ENCODE measurements around the gene SULT1A2. TPM values are rescaled to one million over a fixed set of nuclear protein-coding genes. Genes with fewer than 3 reads are reported as not detected.
A peak's percentile ranks its signal among the peaks of the same experiment; 100 is the strongest.

Gene SULT1A2
- total RNA-seq, 1 donor from 2014 or later: not detected

DNA sequence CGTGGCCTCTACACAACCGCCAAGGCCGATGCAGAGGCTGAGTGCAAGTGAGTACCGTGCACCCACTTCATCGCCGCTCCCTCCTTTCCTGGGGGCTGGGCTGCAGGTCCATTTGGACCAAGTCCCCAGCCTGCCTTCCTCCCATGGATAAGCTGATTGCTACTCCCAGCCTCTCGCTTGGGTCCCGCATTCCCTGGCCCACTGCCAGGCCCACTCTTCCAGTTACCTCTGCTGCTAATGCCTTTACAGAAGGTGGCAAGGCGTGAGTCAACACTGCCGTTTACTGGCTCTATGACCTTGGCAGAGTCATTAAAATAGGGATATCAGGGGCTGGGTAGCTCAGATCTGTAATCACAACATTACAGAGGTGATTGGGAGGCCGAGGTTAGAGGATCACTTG is 11.2 kb downstream of the SULT1A2 start:
- DNase-seq (ENCODE audit: low read depth, low spot score): no peak
- Mint-ChIP-seq H3K27me3 (ENCODE audit: low read depth) (no peaks in the 10 kb centered on the region), H3K36me3 (ENCODE audit: low read depth) (peaks cover 8% of the 10 kb centered on the region), H3K9me3 (no peaks in the 10 kb centered on the region), H3K27ac (ENCODE audit: unreplicated experiment) (no peak overlapping the region), H3K4me1 (no peaks in the 10 kb centered on the region), H3K4me3 (no peak overlapping the region)
- TF ChIP-seq, protein P1, sequence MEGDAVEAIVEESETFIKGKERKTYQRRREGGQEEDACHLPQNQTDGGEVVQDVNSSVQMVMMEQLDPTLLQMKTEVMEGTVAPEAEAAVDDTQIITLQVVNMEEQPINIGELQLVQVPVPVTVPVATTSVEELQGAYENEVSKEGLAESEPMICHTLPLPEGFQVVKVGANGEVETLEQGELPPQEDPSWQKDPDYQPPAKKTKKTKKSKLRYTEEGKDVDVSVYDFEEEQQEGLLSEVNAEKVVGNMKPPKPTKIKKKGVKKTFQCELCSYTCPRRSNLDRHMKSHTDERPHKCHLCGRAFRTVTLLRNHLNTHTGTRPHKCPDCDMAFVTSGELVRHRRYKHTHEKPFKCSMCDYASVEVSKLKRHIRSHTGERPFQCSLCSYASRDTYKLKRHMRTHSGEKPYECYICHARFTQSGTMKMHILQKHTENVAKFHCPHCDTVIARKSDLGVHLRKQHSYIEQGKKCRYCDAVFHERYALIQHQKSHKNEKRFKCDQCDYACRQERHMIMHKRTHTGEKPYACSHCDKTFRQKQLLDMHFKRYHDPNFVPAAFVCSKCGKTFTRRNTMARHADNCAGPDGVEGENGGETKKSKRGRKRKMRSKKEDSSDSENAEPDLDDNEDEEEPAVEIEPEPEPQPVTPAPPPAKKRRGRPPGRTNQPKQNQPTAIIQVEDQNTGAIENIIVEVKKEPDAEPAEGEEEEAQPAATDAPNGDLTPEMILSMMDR (conservative IDR thresholded peaks at IDR 0.05): no peak

DNA sequence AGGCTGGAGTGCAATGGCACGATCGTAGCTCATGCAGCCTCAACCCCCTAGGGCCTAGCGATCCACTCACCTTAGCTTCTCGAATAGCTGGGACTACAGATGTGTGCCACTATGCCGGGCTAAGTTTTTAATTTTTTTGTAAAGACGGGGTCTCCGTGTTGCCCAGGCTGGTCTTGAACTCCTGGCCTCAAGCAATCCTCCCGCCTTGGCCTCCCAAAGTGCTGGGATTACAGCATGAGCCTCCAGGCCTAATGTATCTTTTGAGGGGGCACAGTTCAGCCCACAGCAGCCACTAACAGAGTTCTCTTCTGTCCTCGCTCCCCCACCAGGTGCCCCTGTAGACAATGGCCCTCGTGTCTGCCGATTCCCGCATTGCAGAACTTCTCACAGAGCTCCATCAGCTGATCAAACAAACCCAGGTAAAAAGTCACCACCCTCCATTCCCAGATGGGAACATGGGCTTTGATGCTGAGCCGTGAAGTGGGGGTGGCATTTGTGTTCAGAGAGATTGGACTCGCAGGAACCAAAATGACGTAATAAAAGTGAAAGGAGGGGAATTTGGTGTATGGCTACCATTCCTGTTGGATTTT is 16.0 kb downstream of the SULT1A2 start:
- Mint-ChIP-seq H3K4me3 (no peak overlapping the region), H3K4me1 (no peaks in the 10 kb centered on the region), H3K36me3 (ENCODE audit: low read depth) (peaks cover 4% of the 10 kb centered on the region), H3K27me3 (ENCODE audit: low read depth) (no peaks in the 10 kb centered on the region), H3K27ac (ENCODE audit: unreplicated experiment) (peak overlapping the region; percentile 82), H3K9me3 (no peaks in the 10 kb centered on the region)
- DNase-seq (ENCODE audit: low read depth, low spot score): no peak
- TF ChIP-seq, protein P1 (conservative IDR thresholded peaks at IDR 0.05): no peak

DNA sequence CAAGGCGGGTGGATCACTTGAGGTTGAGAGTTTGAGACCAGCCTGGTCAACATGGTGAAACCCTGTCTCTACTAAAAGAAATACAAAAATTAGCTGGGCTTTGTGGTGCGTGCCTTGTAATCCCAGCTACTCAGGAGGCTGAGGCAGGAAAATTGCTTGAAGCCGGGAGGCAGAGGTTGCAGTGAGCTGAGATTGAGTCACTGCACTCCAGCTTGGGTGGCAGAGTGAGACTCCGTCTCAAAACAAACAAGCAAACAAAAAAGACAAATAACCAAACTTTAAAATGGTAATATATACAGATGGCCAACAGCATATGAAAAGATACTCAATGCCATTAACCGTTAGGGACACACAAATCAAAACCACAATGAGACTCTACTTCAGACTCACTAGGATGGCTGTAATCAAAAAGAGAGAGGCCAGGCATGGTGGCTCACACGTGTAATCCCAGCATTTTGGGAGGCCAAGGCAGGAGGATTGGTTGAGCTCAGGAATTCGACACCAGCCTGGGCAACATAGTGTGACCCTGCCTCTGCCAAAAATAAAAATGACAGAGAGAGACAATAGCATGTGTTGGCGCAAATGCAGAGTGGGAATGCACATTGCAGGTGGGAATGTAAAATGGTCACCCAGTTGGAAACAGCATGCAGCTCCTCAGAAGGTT is 21.3 kb downstream of the SULT1A2 start:
- Mint-ChIP-seq H3K27ac (ENCODE audit: unreplicated experiment) (no peak overlapping the region), H3K4me1 (peaks cover 21% of the 10 kb centered on the region), H3K27me3 (ENCODE audit: low read depth) (no peaks in the 10 kb centered on the region), H3K9me3 (no peaks in the 10 kb centered on the region), H3K36me3 (ENCODE audit: low read depth) (no peaks in the 10 kb centered on the region), H3K4me3 (no peak overlapping the region)
- no peak for DNase-seq (ENCODE audit: low read depth, low spot score)
- TF ChIP-seq, protein P1 (conservative IDR thresholded peaks at IDR 0.05): no peak

DNA sequence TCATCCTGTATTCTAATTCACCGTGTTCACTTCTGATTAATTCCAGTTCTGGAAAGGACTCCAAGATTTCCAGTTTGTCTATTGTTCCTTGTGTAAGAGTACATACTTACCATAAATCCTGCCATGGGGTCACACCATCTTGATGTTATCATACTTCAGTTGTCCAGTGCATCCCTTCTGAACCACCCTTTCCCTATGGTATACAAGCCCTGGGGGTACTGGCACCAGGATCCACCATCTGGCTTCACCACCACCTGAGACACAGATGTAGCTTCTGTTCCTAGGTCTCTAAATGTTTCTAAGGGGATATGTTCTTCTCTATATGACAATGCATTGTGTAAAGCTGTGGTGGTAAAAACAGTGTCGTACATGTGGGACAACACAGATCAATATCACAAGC is 21.9 kb downstream of the SULT1A2 start:
- Mint-ChIP-seq H3K9me3 (no peaks in the 10 kb centered on the region), H3K4me3 (no peak overlapping the region), H3K4me1 (peaks cover 21% of the 10 kb centered on the region), H3K27me3 (ENCODE audit: low read depth) (no peaks in the 10 kb centered on the region), H3K27ac (ENCODE audit: unreplicated experiment) (no peak overlapping the region), H3K36me3 (ENCODE audit: low read depth) (no peaks in the 10 kb centered on the region)
- TF ChIP-seq, protein P1 (conservative IDR thresholded peaks at IDR 0.05): no peak
- DNase-seq (ENCODE audit: low read depth, low spot score): no peak

DNA sequence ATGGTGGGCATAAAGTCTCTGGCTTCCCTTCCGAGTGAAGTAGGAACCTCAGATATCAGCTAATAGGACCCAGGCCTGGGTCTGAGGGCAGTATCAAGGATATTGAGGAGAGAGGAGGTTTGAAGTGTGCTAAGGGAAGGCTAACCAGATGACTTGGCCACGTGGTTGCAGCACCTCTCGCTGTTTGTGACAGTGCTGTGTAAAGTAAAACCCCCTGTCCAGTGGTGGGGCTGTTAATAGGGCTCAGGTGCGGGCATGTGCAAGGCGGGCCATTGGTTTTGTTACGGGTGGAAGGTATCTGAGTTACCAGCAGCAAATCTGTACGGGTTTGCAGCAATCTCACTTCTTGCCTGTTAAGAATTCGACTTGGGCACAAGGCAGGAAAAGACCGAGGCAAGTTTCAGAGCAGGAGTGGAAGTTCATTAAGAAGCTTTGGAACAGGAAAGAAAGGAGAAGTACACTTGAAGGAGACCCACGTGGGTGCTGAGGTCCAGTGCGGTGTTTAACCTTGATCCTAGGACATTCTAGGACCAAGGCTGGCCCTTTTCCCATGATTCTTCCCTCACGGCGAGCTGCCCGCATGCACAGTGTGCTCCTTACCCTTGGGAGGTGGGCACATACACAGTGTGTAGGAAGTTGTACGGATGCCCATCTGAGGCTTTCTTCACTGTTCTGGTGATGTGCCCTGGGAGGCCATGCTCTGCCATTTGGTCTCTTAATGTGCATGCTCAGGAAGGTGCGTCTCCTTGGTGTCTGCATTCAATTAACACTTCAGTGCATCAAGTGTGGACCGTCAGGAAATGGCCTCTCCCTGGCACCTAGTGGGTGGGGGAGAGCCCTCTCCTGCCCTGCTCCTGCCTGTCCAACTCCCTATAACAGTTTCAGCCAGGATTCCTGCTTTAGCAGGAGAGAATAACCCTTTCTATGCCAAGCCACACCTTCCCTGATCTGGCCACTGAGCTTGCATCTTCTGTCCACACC is 22.8 kb downstream of the SULT1A2 start:
- H3K27me3 Mint-ChIP-seq (ENCODE audit: low read depth): no peaks in the 10 kb centered on the region
- no peak for DNase-seq (ENCODE audit: low read depth, low spot score)
- peak overlapping the region; percentile 85 for H3K27ac Mint-ChIP-seq (ENCODE audit: unreplicated experiment)
- no peaks in the 10 kb centered on the region for H3K36me3 Mint-ChIP-seq (ENCODE audit: low read depth)
- TF ChIP-seq, protein P1 (conservative IDR thresholded peaks at IDR 0.05): no peak
- H3K4me3 Mint-ChIP-seq: no peak overlapping the region
- H3K4me1 Mint-ChIP-seq: peaks cover 21% of the 10 kb centered on the region
- no peaks in the 10 kb centered on the region for H3K9me3 Mint-ChIP-seq

Data from neural crest cell (in vitro differentiated cells).